Measurements from ENCODE around the gene C20orf141.

DNA sequence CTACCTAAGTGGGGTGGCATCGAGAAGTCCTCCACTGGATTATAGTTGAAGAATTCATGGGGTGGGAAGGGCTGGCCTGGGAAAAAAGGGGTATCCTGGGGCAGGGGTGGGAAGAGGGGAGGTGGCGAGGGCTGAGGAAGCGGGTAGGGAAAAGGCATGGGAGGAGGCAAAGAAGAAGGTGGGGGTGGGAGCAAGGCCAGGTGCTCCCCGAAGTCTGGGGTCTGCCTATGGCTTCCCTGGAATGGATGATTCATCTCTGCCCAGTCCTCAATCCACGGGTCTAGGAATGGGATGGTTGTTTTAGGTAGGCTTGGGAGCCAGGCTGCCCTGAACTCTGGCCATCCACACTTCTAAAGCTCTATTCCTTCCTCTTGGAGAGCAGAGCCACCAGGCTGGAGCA is 21.2 kb downstream of the C20orf141 start:
- TF ChIP-seq POLR2AphosphoS5 (IDR thresholded peaks at IDR 0.05; ENCODE audit: low read depth), result no peak
- TF ChIP-seq, protein P1, sequence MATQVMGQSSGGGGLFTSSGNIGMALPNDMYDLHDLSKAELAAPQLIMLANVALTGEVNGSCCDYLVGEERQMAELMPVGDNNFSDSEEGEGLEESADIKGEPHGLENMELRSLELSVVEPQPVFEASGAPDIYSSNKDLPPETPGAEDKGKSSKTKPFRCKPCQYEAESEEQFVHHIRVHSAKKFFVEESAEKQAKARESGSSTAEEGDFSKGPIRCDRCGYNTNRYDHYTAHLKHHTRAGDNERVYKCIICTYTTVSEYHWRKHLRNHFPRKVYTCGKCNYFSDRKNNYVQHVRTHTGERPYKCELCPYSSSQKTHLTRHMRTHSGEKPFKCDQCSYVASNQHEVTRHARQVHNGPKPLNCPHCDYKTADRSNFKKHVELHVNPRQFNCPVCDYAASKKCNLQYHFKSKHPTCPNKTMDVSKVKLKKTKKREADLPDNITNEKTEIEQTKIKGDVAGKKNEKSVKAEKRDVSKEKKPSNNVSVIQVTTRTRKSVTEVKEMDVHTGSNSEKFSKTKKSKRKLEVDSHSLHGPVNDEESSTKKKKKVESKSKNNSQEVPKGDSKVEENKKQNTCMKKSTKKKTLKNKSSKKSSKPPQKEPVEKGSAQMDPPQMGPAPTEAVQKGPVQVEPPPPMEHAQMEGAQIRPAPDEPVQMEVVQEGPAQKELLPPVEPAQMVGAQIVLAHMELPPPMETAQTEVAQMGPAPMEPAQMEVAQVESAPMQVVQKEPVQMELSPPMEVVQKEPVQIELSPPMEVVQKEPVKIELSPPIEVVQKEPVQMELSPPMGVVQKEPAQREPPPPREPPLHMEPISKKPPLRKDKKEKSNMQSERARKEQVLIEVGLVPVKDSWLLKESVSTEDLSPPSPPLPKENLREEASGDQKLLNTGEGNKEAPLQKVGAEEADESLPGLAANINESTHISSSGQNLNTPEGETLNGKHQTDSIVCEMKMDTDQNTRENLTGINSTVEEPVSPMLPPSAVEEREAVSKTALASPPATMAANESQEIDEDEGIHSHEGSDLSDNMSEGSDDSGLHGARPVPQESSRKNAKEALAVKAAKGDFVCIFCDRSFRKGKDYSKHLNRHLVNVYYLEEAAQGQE (IDR thresholded peaks at IDR 0.05; ENCODE audit: insufficient replicate concordance, low read depth), result no peak
- TF ChIP-seq, protein P2, sequence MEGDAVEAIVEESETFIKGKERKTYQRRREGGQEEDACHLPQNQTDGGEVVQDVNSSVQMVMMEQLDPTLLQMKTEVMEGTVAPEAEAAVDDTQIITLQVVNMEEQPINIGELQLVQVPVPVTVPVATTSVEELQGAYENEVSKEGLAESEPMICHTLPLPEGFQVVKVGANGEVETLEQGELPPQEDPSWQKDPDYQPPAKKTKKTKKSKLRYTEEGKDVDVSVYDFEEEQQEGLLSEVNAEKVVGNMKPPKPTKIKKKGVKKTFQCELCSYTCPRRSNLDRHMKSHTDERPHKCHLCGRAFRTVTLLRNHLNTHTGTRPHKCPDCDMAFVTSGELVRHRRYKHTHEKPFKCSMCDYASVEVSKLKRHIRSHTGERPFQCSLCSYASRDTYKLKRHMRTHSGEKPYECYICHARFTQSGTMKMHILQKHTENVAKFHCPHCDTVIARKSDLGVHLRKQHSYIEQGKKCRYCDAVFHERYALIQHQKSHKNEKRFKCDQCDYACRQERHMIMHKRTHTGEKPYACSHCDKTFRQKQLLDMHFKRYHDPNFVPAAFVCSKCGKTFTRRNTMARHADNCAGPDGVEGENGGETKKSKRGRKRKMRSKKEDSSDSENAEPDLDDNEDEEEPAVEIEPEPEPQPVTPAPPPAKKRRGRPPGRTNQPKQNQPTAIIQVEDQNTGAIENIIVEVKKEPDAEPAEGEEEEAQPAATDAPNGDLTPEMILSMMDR (IDR thresholded peaks at IDR 0.05; ENCODE audit: insufficient read depth, low read length), result no peak

Data from HL-60 (cell line).